Lower lobe of right lung (tissue), 2 donors: ENCODE data around the gene MGAT4B. TPM values are rescaled to one million over a fixed set of nuclear protein-coding genes. Genes with fewer than 3 reads are reported as not detected.
"Not testable (repeated sequence)": the region's sequence is repeated elsewhere in the genome, so short reads cannot be mapped to it uniquely, and the experiment has no call there.

ENCODE experiments used
- ATAC-seq, 2 donors: fragments of 200-7000 bp; cut with Tn5 transposase; one replicate each; pipeline ENCODE4 v1.9.1; 2020 to 2022; ENCODE audit warnings: mild to moderate bottlenecking in 2 of 2, moderate library complexity in 2 of 2
- DNase-seq: peaks from one replicate; pipeline ENCODE4 v3.0.0-alpha.2; 2020
- H3K27ac ChIP-seq: fragments of 200-600 bp; one replicate; pipeline ENCODE4 v1.8.0; 2022
- H3K27me3 ChIP-seq: fragments of 200-600 bp; one replicate; pipeline ENCODE4 v1.8.0; 2022; ENCODE audit warnings: low read depth
- H3K36me3 ChIP-seq: fragments of 200-600 bp; one replicate; pipeline ENCODE4 v1.8.0; 2022; ENCODE audit warnings: mild to moderate bottlenecking
- H3K4me1 ChIP-seq: fragments of 200-600 bp; one replicate; pipeline ENCODE4 v1.8.0; 2022
- H3K4me3 ChIP-seq: fragments of 200-600 bp; one replicate; pipeline ENCODE4 v1.8.0; 2022; ENCODE audit warnings: mild to moderate bottlenecking
- H3K9me3 ChIP-seq: fragments of 200-600 bp; one replicate; pipeline ENCODE4 v1.8.0; 2022
- CTCF ChIP-seq: fragments of 200-600 bp; IDR thresholded peaks from one replicate; pipeline ENCODE4 v1.8.0; 2022; ENCODE audit warnings: antibody characterized with exemption, mild to moderate bottlenecking
- intact Hi-C: fragments of 100-400 bp; cut with DNase I; formaldehyde crosslinking; loops from one replicate; pipeline ENCODE4 v1.11.0; 2022
- total RNA-seq: library from RNA; stranded (reverse); fragmentation: NEBNext Ultra II Directional; extraction: Animal tissue kit (Norgen Biotek cat#: 25700); gene quantifications from one replicate; pipeline ENCODE4 v1.2.1, GENCODE V29; 2021
- donor health status: DM: no; HTN: yes; CAD: no; lungs with severe emphysema.

The MGAT4B gene
- total RNA-seq, 1 donor from 2014 or later: 105 TPM

GRCh38 chr5:179792612-179793467 lies 13.8 kb downstream of the MGAT4B start:
- peak; percentile 65 for DNase-seq
- peak in 1 of 2 donors; percentile 1 for ATAC-seq
- no peaks in the 10 kb centered on the region for H3K9me3 ChIP-seq
- intact Hi-C loops: no loop called here
- no peak for TF ChIP-seq CTCF
- H3K27ac ChIP-seq: peak overlapping the region; percentile 80
- peaks cover 9% of the 10 kb centered on the region for H3K36me3 ChIP-seq
- H3K4me1 ChIP-seq: peaks cover 53% of the 10 kb centered on the region
- H3K4me3 ChIP-seq: no peak overlapping the region
- no peaks in the 10 kb centered on the region for H3K27me3 ChIP-seq

GRCh38 chr5:179791881-179792611 lies 14.6 kb downstream of the MGAT4B start:
- intact Hi-C loops: no loop called here
- Histone ChIP-seq H3K36me3 (peaks cover under 1% of the 10 kb centered on the region), H3K4me3 (no peak overlapping the region), H3K4me1 (peaks cover 50% of the 10 kb centered on the region), H3K27ac (peak overlapping the region; percentile 80), H3K27me3 (no peaks in the 10 kb centered on the region), H3K9me3 (no peaks in the 10 kb centered on the region)
- no peak for TF ChIP-seq CTCF
- DNase-seq: peak; percentile 51
- no peak for ATAC-seq

- H3K9me3 ChIP-seq, H3K27ac ChIP-seq, H3K27me3 ChIP-seq, H3K4me3 ChIP-seq, intact Hi-C loops, H3K36me3 ChIP-seq, DNase-seq, ATAC-seq: not testable (repeated sequence)
- H3K4me1 ChIP-seq: peaks cover 29% of the 10 kb centered on the region
Observed at GRCh38 chr5:179789278-179789677, 17.4 kb downstream of the MGAT4B start.

- intact Hi-C loops: no loop called here
- Histone ChIP-seq H3K36me3 (no peaks in the 10 kb centered on the region), H3K27me3 (no peaks in the 10 kb centered on the region), H3K4me3 (no peak overlapping the region), H3K27ac (no peak overlapping the region), H3K9me3 (no peaks in the 10 kb centered on the region), H3K4me1 (peaks cover 19% of the 10 kb centered on the region)
- ATAC-seq (no peak), DNase-seq (peak; percentile 23)
- no peak for TF ChIP-seq CTCF
Observed at GRCh38 chr5:179788193-179788854, 18.3 kb downstream of the MGAT4B start.

- intact Hi-C loops: no loop called here
Observed at GRCh38 chr5:179786861-179787260, 19.8 kb downstream of the MGAT4B start.

More at GRCh38 chr5:179786861-179787260, 19.8 kb downstream of the MGAT4B start:
- no peak for TF ChIP-seq CTCF
- Histone ChIP-seq H3K27me3 (no peaks in the 10 kb centered on the region), H3K27ac (no peak overlapping the region), H3K4me3 (no peak overlapping the region), H3K36me3 (peaks cover under 1% of the 10 kb centered on the region), H3K4me1 (peaks cover 5% of the 10 kb centered on the region), H3K9me3 (no peaks in the 10 kb centered on the region)
- no peak for ATAC-seq
- no peak for DNase-seq
